ENCODE measurements around the gene VSIG4.

DNA sequence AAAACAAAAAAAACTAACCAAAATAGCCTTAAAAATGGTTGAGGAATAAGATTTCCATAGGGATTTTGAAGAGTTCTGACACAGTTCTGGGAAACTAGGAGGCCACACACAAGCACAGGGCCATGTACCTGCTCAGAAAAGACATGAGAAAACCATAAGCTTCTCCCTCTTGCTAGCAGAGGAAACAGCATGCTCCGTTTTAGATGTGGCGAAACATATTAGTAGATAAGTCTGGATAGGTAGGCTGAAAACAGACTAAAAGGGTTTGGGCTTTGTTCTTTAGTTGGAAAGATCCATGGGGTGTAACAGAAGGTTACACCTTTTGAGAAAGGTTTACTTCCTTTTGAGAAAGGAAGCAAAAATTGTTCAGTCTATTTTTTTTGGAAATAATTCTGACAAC, 10.9 kb downstream of the VSIG4 start:
- no peak for TF ChIP-seq POLR2A (IDR thresholded peaks at IDR 0.05)
- TF ChIP-seq, protein P1, sequence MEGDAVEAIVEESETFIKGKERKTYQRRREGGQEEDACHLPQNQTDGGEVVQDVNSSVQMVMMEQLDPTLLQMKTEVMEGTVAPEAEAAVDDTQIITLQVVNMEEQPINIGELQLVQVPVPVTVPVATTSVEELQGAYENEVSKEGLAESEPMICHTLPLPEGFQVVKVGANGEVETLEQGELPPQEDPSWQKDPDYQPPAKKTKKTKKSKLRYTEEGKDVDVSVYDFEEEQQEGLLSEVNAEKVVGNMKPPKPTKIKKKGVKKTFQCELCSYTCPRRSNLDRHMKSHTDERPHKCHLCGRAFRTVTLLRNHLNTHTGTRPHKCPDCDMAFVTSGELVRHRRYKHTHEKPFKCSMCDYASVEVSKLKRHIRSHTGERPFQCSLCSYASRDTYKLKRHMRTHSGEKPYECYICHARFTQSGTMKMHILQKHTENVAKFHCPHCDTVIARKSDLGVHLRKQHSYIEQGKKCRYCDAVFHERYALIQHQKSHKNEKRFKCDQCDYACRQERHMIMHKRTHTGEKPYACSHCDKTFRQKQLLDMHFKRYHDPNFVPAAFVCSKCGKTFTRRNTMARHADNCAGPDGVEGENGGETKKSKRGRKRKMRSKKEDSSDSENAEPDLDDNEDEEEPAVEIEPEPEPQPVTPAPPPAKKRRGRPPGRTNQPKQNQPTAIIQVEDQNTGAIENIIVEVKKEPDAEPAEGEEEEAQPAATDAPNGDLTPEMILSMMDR (IDR thresholded peaks at IDR 0.05), result no peak
